GM10248 (cell line): ENCODE measurements around the gene NFAM1.

Experiments
- CTCF ChIA-PET: fragments of 300-600 bp; sonication (Branson Sonifier 250); formaldehyde crosslinking; extraction: SDS; loops from one replicate; lab custom pipeline; 2021; ENCODE audit warnings: antibody characterized with exemption; lab: Yijun Ruan, JAX
- POLR2A ChIA-PET: fragments of 350-650 bp; sonication (Branson Sonifier 250); formaldehyde crosslinking; extraction: SDS; loops from one replicate; lab custom pipeline; 2020; ENCODE audit warnings: antibody characterized with exemption; lab: Yijun Ruan, JAX
- DNase-seq: peaks from one replicate; pipeline ENCODE4 v3.0.0; 2012; ENCODE audit errors: extremely low spot score
- TF ChIP-seq, protein P1 (sequence below): IDR thresholded peaks from 2 replicates; pipeline ENCODE4 v1.5.1; 2012; ENCODE audit warnings: mild to moderate bottlenecking, low read depth; ENCODE audit errors: extremely low read depth, missing control alignments, control extremely low read depth

The NFAM1 gene

GRCh38 chr22:42366806-42367581, 65.2 kb downstream of the NFAM1 start:
- ChIA-PET POLR2A (no interaction called here), CTCF (interaction anchor here (1.1 kb wide), 1 partner anchor 14 kb away, joined by 3 read pairs; no protein-coding TSS in a partner anchor)
- no peak for DNase-seq
- TF ChIP-seq, protein P1, sequence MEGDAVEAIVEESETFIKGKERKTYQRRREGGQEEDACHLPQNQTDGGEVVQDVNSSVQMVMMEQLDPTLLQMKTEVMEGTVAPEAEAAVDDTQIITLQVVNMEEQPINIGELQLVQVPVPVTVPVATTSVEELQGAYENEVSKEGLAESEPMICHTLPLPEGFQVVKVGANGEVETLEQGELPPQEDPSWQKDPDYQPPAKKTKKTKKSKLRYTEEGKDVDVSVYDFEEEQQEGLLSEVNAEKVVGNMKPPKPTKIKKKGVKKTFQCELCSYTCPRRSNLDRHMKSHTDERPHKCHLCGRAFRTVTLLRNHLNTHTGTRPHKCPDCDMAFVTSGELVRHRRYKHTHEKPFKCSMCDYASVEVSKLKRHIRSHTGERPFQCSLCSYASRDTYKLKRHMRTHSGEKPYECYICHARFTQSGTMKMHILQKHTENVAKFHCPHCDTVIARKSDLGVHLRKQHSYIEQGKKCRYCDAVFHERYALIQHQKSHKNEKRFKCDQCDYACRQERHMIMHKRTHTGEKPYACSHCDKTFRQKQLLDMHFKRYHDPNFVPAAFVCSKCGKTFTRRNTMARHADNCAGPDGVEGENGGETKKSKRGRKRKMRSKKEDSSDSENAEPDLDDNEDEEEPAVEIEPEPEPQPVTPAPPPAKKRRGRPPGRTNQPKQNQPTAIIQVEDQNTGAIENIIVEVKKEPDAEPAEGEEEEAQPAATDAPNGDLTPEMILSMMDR: no peak

DNA sequence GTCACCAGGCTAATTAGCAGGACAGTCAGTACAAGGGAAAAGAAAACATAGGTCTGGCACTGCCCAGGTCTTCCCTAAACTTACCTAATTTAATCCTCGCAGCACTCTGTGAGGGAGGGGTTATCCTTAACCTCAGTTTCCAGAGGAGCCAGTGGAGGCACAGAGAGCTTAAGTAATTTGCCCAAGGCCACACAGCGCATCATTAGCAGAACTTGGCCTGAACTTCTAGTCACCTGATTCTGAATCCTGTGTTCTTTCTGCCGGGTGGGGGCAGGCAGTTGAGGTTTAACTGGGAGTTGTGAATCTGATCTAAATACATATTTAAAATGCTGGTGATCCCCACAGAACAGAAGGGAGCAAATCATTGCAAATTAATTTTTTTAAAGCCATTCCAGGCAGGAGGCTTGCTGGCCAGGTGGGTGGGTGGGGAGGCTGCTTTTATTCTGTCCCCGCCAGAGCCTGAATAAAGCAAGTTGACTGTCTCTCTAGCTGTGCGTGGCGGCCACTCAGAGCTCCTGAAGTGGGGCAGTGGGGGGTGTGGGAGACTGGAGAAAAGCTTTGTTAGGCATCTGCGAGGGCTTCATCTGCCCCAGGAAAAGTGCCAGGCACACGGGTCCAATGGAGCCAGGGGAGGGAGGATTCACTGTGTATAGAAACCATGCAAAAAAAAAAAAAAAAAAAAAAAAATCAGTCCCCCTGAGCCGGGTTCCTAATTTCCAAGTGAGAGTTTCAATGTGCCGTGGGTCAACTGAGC, 66.1 kb downstream of the NFAM1 start:
- CTCF ChIA-PET: interaction anchor here (1.1 kb wide), 1 partner anchor 14 kb away, joined by 3 read pairs; no protein-coding TSS in a partner anchor
- DNase-seq: no peak
- POLR2A ChIA-PET: no interaction called here
- TF ChIP-seq, protein P1: no peak

- ChIA-PET POLR2A (no interaction called here), CTCF (interaction anchor here (1.4 to 1.7 kb wide), 2 partner anchors 20 to 79 kb away, joined by 3 to 4 read pairs; no protein-coding TSS in a partner anchor)
- TF ChIP-seq, protein P1: no peak
- DNase-seq: no peak
Measured at GRCh38 chr22:42365111-42365865, 66.9 kb downstream of the NFAM1 start.

DNA sequence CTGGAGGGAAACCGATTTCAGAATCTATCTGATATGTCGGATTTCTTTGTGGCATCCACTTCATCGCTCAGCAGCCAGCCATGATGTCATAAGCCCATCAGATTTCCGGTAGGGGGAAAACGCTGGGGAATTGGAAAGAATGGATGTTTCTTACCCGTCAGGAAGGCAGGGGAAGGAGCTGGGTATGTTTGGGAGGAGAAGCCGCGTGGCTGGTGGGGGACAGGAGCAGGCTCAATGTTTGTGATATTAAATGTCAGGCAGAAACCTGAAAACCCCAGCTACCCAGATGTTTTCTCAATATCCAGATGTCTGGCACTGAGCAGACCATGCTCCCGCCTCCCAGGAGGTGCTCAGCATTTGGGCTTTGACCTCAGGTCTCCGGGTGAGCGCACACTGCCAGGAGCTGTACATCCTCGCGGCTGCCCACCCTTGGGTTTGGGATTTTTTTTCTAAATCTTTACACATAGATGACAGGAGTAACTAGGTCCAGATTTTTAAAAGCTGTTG, 67.5 kb downstream of the NFAM1 start:
- ChIA-PET POLR2A (no interaction called here), CTCF (interaction anchor here (1.4 to 1.7 kb wide), 2 partner anchors 19 to 80 kb away, joined by 3 to 4 read pairs; no protein-coding TSS in a partner anchor)
- DNase-seq: no peak
- TF ChIP-seq, protein P1: no peak

DNA sequence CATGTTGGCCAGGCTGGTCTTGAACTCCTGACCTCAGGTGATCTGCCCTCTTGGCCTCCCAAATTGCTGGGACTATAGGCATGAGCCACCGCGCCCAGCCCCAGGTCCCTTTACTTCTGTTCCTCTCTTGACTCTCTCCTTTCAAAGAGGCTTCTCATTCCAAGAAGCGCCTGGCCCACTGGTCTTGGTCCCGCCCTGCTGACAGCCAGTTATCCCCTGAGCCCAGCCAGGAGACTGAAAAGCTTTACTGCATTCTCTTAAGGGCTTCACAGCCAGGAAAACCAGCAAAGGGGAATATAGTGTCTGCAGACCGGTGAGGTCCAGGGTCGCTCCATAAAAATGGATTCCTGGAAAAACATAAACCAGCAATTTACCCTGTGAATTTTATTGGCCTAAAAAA, 68.3 kb downstream of the NFAM1 start:
- TF ChIP-seq, protein P1: no peak
- ChIA-PET POLR2A (no interaction called here), CTCF (interaction anchor here (1.4 to 1.7 kb wide), 2 partner anchors 18 to 81 kb away, joined by 3 to 4 read pairs; no protein-coding TSS in a partner anchor)
- DNase-seq: no peak
